NCI-H2196 treated with DMSO at 0.1 percent for 48 hours (cell line): ENCODE results near the gene OPRL1.

Source experiments
- DNase-seq: peaks from one replicate; lab custom pipeline; 2025; ENCODE audit not compliant: unreplicated experiment; lab: John Stamatoyannopoulos, UW

OPRL1 gene

DNA sequence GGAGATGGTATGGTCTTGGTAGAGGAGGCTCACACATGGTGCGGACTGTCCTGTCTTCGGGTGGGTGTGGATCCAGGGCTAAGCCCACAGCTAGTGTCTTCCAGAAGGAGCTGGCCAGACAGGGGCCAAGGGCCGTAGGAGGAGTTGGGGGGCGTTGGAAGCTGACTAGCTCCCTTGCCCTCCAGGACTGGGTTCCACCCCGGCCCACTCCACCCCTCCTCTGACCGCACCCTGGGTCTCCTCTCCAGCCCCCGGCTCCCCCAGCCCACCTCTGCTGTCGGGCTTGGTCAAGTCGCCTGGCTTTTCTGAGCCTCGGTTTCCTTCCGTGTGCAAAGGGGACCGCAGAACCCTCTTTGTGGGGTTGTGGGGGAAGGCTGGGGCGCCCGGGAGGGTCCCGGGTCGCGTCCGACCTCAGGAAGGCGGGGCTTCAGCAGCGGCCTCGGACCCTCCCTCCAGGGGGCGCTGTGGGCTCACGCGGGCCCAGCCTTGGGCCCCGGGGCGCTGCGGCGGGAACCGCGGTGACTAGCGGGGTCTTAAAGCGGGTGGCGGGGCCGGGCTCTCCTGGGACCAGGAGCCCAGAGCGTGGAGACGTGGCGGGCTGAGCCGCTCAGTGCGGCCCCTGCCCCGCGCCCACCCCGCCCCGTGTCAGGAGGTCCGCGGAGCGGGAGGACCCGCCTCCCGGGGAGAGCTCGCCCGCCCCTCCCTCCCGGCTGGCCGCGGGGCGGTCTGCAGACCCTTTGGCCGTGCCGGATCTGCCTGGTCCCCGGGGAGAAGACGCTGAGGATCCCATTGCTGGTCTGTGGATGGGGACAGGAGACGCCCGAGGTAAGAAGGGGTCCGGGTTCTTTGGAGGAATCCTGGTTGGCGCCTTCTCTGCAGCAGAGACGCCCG lies 22.1 kb downstream of the OPRL1 start:
- no peak for DNase-seq

DNA sequence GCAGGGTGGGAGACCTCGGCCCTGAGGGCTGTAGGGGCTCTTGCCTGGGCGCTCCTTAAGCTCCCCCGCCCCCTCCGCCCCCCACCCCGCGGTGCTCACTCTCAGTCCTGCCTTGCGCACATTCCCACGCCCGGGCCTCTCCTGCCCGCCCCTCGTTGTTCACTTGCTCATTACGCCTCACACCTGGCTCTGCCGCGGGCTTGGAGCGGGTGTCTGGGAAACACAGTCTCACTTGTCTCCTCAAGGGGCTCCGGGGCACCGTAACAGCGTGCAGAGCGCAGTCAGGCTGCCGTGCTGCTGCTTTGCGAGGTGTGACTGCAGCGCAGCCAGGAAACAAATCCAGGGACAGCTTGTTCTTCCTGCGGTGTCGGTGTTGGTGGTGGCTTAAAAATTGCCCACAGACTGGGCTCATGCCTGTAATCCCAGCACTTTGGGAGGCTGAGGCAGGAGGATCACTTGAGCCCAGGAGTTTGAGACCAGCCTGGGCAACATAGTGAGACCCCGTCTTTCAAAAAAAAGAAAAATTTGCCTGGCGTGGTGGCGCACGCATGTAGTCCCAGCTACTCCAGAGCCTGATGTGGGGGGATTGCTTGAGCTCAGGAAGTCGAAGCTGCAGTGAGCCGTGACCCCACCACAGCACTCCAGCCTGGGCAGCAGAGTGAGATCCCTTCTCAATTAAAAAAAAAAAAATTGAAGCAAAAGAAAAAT lies 22.9 kb downstream of the OPRL1 start:
- DNase-seq = no peak

DNA sequence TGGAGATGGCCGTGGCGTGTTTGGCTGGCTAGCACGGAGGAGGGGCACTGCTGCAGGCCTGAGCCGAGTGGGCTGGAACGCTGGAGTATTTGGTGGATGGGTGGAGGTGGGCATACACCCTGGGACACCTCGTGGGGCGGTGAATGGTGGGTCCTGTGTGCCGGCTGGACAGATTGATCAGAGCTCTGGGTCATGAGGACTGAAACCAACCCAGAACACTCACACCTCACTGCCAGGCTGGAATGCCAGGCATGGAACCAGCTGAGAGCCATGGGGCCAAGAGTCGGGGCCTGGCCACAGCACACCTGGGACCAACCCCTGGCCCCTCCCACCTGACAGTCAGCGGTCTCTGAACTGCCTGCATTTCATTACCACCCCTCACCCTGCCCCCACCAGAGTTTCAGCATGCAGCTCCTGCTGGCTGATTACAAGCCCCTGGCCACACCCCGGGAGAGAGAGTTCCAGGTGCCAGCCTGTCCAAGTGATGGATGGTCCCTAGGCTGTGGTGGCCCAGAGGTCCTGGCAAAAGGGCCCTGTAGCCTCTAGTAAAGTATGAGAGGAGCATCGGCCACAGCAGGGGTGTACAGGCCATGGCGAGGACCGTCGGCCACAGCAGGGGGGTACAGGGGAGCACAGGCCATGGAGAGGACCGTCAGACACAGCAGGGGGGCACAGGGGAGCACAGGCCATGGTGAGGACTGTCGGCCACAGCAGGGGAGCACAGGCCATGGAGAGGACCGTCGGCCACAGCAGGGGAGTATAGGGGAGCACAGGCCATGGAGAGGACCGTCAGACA lies 24.2 kb downstream of the OPRL1 start:
- no peak for DNase-seq

DNA sequence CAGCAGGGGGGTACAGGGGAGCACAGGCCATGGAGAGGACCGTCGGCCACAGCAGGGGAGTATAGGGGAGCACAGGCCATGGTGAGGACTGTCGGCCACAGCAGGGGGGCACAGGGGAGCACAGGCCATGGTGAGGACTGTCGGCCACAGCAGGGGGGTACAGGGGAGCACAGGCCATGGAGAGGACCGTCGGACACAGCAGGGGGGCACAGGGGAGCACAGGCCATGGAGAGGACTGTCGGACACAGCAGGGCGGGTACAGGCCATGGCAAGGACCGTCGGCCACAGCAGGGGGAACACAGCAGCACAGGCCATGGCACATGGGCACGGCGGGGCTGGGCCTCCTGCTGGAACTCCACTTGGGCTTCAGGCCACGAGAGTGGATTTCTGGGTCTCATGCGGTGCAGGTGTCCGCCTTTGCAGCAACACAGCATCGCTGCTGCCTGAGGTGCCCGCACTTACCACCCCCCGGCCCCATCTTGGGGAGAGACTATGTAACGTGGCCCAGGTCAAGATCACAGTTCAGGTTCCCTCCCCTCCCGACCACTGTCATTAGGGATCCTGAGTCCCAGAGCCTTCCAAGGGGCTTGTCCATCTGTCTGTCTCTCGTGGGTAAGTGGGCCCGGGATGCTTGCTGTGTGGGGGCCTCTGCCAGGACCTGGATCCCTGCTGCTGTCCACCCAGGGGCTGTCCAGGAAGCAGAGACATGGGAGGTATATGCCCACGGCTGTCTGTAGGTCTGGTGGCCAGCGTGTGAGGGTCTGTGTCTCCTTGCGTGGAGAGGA lies 25.0 kb downstream of the OPRL1 start:
- DNase-seq = no peak

DNA sequence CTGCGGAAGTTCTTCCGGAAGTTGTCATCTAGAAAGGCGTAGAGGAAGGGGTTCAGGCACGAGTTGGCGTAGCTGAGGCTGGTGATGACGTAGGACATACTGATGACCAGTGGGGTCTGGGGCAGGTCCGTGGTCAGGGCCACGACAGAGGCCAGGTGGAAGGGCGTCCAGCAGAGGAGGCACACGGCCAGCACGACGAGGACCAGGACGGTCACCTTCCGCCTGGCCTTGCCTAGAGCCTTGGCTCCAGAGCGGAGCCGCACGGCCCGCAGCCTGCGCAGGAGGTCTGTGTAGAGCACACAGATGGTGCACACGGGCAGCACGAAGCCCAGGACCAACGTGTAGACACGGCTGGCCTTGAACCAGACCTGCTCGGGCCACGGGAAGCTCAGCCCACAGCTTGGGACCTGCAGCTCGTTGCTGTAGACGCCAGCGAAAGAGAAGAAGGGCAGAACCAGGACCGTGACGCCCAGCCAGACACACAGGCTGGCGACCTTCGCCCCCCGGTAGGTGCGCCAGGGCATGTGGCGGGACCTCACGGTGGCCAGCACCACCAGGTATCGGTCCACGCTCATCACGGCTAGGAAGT lies 26.1 kb downstream of the OPRL1 start:
- DNase-seq = no peak

DNA sequence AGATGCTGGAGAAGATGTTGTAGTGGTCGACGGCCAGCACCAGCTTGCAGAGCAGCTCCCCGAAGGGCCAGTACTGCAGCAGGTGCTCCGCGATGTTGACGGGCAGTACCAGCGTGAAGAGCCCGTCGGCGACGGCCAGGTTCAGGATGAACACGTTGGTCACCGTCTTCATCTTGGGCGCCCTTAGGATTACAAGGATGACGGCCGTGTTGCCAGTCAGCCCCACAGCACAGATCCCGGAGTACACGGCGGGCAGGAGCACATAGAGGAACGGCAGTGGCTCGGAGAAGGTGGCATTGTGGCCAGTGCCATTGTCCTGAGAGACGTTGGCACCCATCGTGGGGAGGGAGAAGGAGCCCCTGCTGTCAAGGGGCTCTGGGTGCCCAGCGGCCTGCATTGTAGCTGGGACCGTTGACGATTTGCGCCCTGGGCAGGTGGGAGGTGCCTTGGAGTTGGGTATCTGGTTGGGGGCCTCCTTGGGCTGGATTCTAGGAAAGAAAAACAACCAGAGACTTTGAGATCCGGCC lies 26.6 kb downstream of the OPRL1 start:
- DNase-seq = no peak

DNA sequence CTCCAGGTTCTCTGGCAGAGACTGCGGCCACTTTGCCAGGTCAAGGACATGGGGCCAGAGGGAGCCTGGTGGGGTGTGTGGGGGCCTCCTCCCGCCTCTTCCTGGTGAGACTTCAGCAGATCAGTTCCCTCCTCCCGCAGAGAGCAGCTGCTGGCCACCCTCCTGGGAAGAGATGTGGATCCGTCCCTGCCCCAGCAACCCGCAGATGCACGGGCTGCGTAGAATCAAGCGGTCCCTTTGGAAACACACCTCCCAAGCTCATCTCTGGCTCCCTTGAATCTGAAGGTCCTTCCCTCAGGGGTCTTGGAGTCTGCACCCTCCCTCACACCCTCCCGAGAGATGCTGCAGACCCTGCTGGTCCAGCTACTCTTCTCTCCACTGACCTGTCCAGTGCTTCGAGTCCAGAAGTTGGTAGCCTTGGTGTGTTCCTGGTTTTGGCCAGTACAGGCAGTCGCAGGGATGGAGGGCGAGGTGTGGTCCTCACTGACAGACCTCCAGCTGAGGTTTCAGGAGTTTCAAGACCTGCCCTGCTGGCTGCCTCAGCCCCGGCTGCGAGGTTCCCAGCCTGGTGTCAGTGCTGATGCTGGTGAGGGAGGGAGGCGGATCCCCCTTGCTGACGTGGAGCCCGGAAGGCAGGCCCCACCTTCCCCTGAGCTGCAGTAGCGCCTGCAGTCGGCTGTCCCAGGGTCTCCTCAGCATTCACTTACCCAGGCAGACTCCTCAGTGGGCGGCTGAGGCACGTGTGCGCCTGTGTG lies 27.3 kb downstream of the OPRL1 start, which contains the start of gene NPBWR2:
TSS of gene NPBWR2 (minus strand) at position 585 of the 755 bp plus-strand sequence. CDS start 734 bp downstream, outside the sequence.
- DNase-seq = no peak

DNA sequence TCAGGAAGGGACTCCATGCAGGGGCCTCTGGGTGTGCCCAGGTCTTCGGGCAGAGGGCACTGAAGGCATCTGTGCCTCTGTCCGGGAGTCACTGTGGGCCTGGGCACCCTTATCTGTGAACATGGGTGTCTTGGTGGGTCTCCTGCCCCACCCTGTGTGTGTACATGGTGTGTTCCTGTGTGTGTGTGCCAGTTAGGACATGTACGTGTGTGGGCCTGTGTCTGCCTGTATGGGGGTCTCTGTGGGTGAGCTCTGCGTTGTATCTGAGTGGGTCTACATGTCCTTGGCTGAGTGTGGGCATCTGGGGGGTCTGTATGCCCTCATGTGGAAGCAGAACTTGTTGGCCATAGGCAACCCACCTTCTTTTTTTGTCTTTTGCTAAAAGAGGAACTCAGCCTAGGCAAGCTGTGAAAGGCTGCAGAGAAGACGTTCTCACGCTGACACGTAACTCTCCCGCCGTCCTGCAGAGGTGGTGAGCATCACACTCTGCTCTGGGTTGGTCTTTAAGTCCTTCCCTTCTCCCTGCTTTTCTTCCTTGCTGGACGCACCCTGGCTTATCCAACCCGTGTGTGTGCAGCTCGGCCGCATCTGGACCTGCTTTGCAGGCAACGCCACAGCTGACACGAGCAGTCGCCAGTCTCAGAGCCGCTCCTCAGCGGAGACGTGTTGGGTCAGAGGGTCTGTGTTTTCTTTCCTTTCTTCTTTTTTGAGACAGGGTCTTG lies 28.0 kb downstream of the OPRL1 start:
- no peak for DNase-seq

DNA sequence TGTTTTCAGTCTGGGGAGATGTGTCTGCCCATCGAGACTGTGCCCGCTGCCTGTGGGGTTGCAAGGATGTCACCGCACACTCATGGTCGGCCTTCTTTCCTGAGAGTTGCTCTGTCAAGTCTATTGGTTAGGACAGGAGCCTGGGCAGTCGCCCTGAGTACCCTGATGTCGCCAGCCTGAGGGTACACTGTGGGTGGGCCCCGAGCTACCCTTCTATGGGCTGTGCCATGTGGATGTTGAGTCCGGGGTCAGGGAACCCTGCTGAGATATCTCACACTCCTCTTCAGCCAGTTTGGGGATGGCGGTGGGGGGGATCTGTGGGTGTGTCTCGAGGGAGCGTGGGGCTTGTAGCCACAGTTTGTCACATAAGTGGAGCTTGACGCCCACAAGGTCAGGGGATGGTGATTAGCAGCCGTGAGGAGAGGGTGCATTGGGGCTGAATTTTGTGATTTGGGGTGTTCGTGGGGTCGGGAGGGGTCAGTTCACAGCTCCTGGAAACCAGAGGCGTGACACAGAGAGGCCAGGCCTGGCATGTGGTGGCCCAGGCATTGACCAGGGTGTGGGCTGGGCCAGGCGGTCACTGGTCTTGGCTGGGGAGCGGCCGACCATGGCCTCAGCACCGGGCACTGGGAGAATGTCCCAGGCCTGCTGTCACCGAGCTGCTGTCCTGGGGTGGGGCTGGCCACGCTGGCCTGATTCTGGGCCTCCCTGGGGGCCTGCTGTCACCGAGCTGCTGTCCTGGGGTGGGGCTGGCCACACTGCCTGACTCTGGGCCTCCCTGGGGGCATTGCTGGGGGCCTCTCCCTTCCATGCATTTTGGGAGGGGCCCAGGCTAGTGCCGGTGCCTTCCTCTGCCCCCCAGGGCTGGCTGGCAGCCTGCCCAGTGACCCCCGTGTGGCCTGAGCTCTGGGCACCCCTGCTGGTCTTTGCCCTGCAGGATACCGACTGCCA lies 29.1 kb downstream of the OPRL1 start:
- DNase-seq = no peak

DNA sequence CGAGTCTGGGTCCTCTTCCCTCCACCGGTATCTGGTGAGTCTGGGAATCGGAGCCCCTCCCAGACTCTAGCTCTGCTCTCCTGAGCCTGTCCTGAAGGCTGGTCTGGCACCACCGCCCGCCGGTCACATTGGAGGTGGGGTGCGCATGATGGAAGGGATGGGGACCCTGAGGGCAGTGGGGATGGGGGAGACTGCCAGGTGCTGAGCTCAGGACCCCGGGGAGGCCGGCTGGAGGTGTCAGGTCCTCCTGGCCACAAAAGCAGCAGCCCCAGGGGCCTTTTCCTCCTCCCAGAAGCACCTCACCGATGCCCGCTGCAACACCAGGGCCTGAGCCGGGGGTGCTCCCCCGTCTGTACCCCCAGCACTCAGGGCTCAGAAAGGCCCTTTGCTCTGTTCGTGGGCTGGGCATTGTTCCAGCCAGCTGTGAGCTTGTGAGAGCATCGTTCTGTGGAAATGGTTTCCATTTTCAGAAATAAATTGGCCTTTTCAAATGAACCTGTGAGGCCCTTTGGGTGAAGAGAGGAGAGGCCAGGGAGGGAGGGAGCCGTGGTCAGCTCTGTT lies 30.0 kb downstream of the OPRL1 start:
- DNase-seq = no peak

DNA sequence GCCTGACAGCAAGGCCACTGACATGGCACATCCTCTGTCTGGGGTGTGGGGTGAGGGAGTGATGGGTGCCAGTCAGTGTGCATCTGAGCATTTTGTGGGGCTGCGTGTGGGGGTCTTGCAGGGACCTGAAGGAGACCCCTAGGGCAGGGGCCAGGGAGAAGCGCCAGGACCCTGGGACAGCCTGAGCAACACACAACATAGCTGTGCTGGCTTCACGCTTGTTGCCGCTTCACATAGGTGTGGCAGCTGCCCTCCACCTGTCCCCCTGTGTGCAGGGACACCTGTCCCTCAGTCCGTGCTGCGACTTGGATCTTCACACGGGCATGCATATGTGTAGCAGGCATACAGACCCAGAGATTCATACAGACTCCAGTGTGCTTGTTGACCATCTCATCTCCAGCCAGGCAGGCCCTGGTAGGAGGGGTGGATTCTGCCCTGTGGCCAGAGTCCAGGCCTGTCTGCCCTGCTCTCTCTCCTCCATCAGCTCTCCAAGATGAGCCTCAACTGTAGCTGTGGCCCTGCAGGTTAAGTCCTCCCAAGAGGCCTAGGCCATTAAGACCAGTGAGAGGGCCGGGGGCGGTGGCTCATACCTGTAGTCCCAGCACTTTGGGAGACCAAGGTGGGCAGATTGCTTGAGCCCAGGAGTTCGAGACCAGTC lies 30.7 kb downstream of the OPRL1 start:
- no peak for DNase-seq

DNA sequence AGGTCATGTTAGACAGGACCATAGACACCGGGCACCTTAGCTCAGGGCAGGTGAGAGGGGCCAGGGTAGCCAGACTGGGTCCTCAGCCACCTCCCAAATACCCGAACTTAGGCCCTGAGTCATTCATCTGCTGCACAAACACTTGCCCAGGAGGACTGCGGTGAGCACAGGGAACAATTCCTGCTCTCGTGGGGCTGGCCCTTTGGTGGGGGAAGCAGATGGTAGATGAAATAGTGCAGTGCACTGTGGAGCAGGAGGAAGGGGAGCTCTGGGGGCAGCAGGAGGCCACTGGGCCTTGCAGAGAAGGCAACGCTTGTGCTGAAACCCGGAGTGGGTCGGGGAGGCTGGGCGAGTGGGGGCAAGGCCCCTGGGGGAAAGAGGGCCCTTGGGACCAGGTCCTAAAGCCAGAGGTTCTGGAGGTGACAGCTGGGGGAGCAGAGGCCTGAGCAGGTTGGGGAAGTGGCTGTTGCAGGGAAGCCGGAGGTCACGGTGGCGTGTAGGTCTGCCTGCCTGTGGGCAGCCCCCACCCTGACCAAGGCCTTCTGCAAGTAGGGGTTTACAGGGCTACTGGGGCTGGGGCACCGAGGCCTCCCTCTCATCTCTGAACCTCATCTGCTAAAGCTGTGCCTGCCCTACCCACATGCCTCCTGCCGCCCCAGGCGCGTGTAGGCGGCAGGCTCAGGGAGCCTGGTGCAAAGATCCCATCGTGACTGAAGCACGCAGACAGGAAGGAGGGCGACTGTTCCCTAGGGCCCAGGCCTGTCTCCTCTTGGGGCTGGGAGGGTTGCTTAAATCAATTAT lies 32.2 kb downstream of the OPRL1 start:
- DNase-seq = no peak

DNA sequence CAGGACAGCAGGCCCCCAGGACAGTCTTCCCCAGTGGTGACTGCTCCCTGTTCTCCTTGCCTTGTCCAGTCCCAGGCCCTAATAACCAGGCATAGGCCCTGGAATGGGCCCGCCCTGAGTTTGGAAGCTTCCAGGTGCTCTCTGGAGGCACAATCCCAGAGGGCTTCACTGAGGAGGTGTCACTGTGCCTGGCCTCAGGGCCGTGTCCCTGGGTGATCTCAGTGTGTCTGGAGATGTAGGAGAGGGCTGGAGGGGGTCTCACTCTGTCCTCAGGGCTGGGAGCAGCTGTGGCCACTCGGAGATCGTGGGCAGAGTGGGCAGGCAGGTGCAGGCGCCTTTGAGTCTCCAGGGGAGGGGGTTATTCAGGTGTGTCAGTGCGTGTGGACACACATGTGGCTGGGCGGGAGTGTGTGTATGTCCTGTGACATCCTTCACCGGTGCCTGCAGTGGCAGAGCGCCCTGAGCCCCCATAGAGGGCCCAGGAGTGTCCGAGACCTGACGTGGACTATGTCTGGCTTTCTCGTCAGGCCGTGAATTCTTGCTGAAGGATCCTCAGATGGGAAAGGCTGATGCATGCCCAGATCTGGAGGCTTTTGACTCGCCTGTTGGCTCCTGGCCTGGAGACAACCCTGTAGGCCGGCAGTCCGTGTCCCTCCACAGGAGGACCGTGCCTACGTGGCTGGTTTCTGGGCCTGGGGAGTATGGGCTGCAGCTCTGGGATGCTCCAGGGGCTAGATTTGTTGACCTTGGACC lies 33.0 kb downstream of the OPRL1 start:
- no peak for DNase-seq

DNA sequence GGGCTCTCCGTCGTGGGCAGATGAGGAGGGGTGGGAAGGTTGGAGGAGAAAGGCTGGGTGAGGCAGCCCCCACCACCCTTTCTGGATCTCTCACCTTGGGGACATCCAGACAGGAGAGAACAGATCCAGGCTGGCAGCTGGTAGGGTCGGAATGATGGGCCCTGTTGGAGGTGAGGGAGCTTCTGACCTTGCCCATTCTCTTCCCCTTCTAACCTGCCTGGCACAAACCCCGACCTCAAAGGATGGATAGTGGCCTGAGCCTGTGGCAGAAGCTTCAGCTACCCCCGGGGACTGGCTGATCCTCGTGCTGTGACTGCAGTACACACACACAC lies 33.5 kb downstream of the OPRL1 start:
- no peak for DNase-seq

DNA sequence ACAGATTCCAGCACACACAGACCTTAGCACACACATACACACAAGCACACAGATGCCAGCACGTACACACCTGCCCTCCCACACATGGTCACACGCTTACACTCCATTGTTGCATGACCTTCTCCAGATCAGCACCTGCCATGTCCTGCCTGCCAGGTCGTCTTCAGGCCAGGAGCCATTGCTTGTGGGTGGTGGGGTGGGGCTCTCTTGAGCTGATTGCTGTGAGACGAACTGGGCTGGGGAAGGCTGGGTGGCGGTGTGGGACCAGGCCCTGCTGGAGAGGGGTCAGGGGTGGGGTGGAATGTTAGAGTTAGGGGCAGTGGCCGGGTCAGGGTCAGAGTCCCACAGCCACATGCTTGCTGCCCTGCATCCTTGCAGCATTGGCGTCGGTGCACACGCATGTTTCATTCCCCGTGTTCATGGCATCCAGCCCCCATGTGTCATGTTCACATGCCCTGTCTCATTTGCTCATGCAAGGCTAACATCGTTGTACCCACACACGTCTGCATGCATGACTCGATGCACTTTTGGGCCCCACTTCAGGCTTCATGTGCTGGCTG lies 34.0 kb downstream of the OPRL1 start:
- no peak for DNase-seq
